ENCODE results near the gene LDB3. TPM values are rescaled to one million over a fixed set of nuclear protein-coding genes. Genes with fewer than 3 reads are reported as not detected.

The LDB3 gene
- total RNA-seq, 2 experiments from 2014 or later = 0.05 to 0.08 TPM

DNA sequence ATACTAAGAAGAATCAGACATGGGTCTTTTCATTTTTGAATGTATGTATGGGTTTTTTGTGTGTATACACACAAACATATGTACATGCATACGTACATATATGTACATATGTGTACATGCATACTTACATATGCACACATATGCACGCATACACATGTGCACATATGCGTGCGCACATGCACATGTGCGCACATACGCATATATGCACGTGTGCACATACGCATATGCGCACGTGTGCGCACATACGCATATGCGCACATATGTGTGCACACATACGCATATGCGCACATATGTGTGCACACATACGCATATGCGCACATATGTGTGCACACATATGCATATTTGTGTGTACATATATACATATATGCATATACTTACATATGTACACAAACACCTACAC lies 83.2 kb downstream of the LDB3 start:
- no peak overlapping the region for H3K27ac ChIP-seq (ENCODE audit: low read depth in 1 of 2, low read length in 2 of 2)
- no peaks in the 10 kb centered on the region for H3K9me3 Mint-ChIP-seq
- DNase-seq = no peak
- no peak overlapping the region for H3K4me3 ChIP-seq (ENCODE audit: low read length)
- H3K36me3 ChIP-seq (ENCODE audit: insufficient read depth, low read length) = no peaks in the 10 kb centered on the region
- TF ChIP-seq, protein P1, sequence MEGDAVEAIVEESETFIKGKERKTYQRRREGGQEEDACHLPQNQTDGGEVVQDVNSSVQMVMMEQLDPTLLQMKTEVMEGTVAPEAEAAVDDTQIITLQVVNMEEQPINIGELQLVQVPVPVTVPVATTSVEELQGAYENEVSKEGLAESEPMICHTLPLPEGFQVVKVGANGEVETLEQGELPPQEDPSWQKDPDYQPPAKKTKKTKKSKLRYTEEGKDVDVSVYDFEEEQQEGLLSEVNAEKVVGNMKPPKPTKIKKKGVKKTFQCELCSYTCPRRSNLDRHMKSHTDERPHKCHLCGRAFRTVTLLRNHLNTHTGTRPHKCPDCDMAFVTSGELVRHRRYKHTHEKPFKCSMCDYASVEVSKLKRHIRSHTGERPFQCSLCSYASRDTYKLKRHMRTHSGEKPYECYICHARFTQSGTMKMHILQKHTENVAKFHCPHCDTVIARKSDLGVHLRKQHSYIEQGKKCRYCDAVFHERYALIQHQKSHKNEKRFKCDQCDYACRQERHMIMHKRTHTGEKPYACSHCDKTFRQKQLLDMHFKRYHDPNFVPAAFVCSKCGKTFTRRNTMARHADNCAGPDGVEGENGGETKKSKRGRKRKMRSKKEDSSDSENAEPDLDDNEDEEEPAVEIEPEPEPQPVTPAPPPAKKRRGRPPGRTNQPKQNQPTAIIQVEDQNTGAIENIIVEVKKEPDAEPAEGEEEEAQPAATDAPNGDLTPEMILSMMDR (IDR thresholded peaks at IDR 0.05) = no peak
- peaks cover 7% of the 10 kb centered on the region for H3K4me1 ChIP-seq (ENCODE audit: insufficient read depth, low read length)
- H3K4me1 Mint-ChIP-seq (ENCODE audit: low read depth) = peaks cover 4% of the 10 kb centered on the region
- ChIA-PET CTCF (no interaction called here), POLR2A (no interaction called here)
- H3K27me3 ChIP-seq (ENCODE audit: control insufficient read depth in 1 of 2, insufficient read depth in 2 of 2, low read length in 2 of 2) = no peaks in the 10 kb centered on the region
- H3K27me3 Mint-ChIP-seq = no peaks in the 10 kb centered on the region
- no peak overlapping the region for H3K27ac Mint-ChIP-seq
- H3K4me3 Mint-ChIP-seq = no peak overlapping the region
- ATAC-seq (ENCODE audit: poor library complexity) = no peak
- intact Hi-C loops (cut with DNase I, micrococcal nuclease) = no loop called here
- peaks cover 3% of the 10 kb centered on the region for H3K36me3 Mint-ChIP-seq (ENCODE audit: low read depth)
- no peaks in the 10 kb centered on the region for H3K9me3 ChIP-seq (ENCODE audit: control insufficient read depth in 1 of 2, insufficient read depth in 1 of 2, low read length in 2 of 2)

DNA sequence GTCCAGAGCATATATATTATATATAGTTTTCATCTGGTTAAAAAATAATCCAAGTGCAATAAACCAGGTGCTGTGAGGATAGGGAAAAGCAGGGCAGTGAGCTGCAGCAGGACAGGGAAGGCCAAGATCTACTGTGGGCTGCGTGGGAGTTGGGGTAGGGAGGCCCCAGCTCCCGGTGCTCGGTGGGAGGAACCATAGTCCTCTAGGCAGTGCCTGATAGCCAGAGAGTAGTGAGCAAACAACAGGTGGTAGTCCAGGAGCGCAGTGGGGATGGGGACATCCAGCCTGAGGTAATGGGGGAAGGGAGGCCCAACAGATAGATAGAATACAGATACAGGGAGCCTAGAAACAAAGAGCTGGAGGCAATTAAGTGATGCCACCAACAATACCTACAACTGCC lies 84.0 kb downstream of the LDB3 start:
- no peak overlapping the region for H3K27ac ChIP-seq (ENCODE audit: low read depth in 1 of 2, low read length in 2 of 2)
- TF ChIP-seq, protein P1 (IDR thresholded peaks at IDR 0.05) = no peak
- H3K36me3 ChIP-seq (ENCODE audit: insufficient read depth, low read length) = no peaks in the 10 kb centered on the region
- Mint-ChIP-seq H3K4me3 (no peak overlapping the region), H3K36me3 (ENCODE audit: low read depth) (peaks cover 7% of the 10 kb centered on the region), H3K4me1 (ENCODE audit: low read depth) (peaks cover 5% of the 10 kb centered on the region), H3K27ac (no peak overlapping the region), H3K9me3 (no peaks in the 10 kb centered on the region), H3K27me3 (peaks cover 1% of the 10 kb centered on the region)
- H3K27me3 ChIP-seq (ENCODE audit: control insufficient read depth in 1 of 2, insufficient read depth in 2 of 2, low read length in 2 of 2) = peaks cover 0 to 4% of the 10 kb centered on the region in 2 experiments
- H3K4me3 ChIP-seq (ENCODE audit: low read length) = no peak overlapping the region
- POLR2A ChIA-PET = no interaction called here
- no peaks in the 10 kb centered on the region for H3K9me3 ChIP-seq (ENCODE audit: control insufficient read depth in 1 of 2, insufficient read depth in 1 of 2, low read length in 2 of 2)
- intact Hi-C loops (cut with DNase I, micrococcal nuclease) = no loop called here
- DNase-seq (no peak), ATAC-seq (ENCODE audit: poor library complexity) (no peak)
- peaks cover 11% of the 10 kb centered on the region for H3K4me1 ChIP-seq (ENCODE audit: insufficient read depth, low read length)
- CTCF ChIA-PET = no interaction called here

DNA sequence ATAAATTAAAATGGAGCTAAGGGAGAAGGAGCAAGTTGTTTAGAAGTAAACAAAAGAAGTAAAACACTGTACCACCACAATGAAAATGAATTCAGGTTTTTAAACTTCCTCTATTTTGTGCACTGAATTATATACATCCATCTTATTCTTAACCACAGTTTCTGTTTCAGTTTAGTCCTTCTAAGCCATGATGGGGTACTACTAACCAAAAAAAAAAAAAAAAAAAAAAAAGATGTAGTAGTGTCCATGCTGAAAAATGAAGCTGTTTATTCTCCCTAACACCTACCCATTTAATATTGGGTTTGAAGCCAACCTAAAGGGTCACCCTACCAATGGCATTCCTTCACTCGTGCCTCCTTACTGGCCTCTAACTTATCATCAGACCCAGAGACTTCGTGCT lies 84.7 kb downstream of the LDB3 start:
- Mint-ChIP-seq H3K27me3 (peaks cover 9% of the 10 kb centered on the region), H3K27ac (no peak overlapping the region), H3K4me1 (ENCODE audit: low read depth) (peaks cover 12% of the 10 kb centered on the region), H3K9me3 (no peaks in the 10 kb centered on the region), H3K36me3 (ENCODE audit: low read depth) (peaks cover 11% of the 10 kb centered on the region), H3K4me3 (no peak overlapping the region)
- Histone ChIP-seq H3K27ac (ENCODE audit: low read depth in 1 of 2, low read length in 2 of 2) (no peak overlapping the region), H3K36me3 (ENCODE audit: insufficient read depth, low read length) (no peaks in the 10 kb centered on the region), H3K9me3 (ENCODE audit: control insufficient read depth in 1 of 2, insufficient read depth in 1 of 2, low read length in 2 of 2) (no peaks in the 10 kb centered on the region), H3K27me3 (ENCODE audit: control insufficient read depth in 1 of 2, insufficient read depth in 2 of 2, low read length in 2 of 2) (peaks cover 0 to 6% of the 10 kb centered on the region in 2 experiments), H3K4me3 (ENCODE audit: low read length) (no peak overlapping the region), H3K4me1 (ENCODE audit: insufficient read depth, low read length) (peaks cover 13% of the 10 kb centered on the region)
- DNase-seq = no peak
- TF ChIP-seq, protein P1 (IDR thresholded peaks at IDR 0.05) = no peak
- ATAC-seq (ENCODE audit: poor library complexity) = no peak
- ChIA-PET CTCF (interaction anchor here (0.6 kb wide), 1 partner anchor 16 kb away, joined by 4 read pairs; no protein-coding TSS in a partner anchor), POLR2A (interaction anchor here (0.8 kb wide), 1 partner anchor 119 kb away, joined by 3 read pairs; no protein-coding TSS in a partner anchor)
- intact Hi-C loops (cut with DNase I, micrococcal nuclease) = no loop called here

All from CD4-positive, alpha-beta T cell (primary cell).